Left forelimb (tissue), 1 donor: Measurements from ENCODE around the gene LRPAP1.

Experiments used
- DNase-seq: peaks from one replicate; pipeline ENCODE4 v3.0.0-alpha.2; 2018; ENCODE audit warnings: low spot score

LRPAP1 gene

DNA sequence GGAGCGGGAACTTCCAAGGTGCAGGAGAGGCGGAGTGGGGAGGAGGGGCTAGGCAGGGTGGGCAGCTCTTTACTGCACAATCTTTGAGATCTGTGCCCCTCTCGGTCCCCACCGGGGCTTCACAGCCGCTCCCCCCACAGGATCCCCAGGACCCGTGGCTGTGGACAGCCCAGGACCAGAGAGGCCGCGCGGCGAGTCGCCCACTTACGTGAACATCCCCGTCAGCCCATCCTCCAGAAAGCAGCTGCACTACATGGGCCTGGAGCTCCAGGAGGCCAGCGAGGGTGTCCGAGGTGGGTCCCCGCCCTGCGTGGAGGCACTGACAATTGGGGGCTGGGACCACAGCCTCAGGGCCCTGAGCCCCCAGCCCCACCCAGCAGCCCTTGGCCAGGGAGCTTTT, 32.1 kb downstream of the LRPAP1 start:
- no peak for DNase-seq

DNA sequence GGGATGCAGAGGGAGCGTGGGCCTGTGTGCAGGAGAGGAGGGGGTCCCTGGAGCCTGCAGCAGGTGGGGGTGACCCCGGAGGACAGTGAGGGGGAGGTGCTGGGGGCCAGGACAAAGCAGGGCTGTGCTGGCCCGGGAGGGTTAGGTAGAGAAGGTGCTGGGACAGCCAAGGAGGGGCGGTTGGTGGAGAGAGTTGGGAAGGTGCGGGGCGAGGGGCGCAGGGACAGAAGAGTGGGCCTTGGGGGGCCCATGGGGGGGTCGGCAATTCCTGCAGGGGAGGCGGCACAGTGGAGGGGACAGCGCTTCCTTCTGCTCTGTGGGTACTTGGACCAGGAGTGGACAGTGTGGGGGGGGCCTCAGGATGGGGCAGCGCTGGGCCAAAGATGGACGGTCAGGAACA, 32.5 kb downstream of the LRPAP1 start:
- no peak for DNase-seq

DNA sequence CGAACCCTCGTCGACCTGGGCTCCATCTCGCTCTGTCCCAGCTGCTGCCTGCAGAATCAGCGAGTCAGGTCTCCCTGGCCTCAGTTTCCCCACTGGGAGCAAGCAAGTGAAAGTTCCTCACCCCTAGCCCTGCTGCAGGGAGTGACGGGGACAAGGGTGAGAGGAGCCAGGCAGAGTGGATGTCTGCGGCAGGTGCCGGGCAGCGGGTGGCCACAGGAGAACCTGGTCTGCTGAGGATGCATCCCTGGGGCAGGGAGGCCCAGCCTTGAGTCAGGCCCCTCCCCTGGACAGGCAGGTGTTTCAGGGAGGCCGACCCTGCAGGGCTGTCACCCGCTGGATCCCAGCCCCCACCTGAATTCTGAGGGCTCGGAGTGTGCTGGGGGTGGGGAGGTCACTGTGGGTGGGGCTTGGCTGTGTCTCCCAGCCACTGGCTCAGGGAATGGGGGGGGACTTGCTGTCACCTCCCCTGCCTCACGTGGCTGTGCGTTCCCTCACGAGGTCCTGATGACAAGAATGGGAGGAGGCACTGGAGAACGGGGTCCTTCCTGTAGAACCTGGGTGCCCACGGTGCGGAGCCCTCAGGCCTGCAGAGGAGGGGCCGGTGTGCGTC, 33.2 kb downstream of the LRPAP1 start:
- no peak for DNase-seq

DNA sequence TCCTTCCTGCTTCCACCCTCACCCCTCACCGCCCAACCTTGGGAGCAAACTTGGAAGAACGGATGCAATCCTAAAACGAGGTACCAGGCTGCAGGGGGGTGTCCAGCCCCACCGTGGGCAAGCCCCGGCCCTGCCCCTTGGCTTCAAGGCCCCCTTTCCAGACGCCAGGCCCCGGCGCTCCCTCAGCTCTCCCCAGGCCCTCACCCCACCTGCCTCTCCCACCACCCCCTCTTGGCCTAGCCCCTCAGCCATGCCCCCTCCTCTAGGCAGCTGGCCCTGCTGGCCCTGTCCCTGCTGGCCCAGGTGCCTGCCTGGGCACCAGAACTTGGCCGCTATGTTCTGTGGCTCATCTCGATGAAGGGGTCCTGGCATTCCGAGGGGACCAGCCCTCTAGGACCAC, 33.8 kb downstream of the LRPAP1 start:
- no peak for DNase-seq

DNA sequence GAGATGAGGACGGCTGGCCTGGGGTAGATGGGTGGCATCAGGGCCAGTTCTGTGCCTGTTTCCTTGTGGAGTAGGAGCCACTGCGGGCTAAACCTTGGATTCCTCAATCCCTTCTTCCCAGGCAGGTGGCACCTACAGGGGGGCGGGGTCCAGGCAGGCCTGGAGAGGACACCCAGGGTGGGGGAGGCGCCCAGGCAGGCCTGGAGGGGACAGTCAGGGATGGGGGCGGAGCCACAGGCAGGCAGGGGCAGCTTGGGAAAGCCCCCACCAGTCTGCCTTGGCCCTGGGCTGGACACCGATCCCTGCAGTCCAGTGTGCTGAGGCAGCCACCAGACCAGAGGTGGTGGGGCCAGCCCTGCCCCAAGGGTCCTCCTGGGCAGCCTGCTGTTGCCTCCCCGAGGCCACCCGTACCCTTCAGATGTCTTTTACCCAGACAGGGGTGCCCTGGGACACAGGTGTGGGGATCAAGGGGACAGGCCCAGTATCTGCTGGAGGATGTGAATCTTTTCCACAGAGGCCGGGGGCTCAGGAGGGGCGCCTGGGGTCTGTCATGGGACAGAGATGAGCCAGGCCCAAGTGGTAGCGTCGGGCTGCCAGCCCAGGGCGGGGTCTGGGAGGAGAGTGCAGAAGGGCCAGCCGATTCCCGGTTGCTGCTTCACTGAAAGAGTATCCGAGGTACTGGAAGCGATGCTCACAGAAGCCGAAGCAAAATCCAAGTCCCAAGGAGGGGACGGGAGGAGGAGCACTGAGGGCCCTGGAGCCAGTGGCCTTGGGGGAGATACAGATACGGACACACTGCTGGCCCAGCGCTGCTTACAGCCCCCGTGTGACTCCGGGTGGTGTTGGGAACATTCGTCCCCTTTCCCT, 34.5 kb downstream of the LRPAP1 start:
- no peak for DNase-seq

DNA sequence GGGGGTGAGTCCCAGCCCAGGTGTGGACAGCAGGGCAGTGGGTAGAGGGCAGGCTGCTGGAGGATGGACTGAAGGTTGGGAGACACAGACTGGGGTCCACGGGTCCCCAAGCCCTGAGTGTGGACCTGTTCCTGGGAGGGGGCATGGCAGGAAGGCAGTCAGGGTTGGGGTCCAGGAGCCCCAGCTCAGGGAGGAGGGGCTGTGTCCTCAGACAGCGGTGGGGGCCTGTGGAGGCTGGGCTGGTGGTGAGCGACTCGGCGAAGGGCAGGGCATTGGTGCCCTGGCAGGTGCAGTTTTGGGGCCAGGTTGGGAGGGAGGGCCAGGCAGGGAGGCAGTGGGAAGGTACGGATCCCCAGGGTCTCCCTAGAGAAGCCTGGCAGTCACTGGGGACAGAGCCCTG, 35.1 kb downstream of the LRPAP1 start:
- DNase-seq = no peak

DNA sequence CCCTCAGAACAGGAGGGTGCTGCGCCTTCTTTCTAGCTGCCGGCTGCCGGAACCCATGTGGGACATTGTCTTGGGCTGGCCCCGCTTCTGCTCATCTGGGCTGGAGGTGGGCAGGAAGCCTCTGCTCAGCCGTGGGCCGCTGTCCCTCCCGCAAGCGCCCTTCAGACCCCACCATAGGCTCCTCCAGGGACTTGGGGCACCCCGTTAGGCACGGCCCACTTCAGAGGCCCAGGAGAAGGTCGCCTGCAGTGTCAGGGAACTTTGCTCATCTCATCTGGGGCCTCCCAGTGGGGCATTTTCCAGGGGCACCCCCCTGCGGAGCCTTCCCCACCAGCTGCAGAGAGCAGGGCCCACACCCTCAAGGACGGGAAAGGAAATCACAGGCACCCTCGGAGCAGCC, 36.2 kb downstream of the LRPAP1 start:
- no peak for DNase-seq

DNA sequence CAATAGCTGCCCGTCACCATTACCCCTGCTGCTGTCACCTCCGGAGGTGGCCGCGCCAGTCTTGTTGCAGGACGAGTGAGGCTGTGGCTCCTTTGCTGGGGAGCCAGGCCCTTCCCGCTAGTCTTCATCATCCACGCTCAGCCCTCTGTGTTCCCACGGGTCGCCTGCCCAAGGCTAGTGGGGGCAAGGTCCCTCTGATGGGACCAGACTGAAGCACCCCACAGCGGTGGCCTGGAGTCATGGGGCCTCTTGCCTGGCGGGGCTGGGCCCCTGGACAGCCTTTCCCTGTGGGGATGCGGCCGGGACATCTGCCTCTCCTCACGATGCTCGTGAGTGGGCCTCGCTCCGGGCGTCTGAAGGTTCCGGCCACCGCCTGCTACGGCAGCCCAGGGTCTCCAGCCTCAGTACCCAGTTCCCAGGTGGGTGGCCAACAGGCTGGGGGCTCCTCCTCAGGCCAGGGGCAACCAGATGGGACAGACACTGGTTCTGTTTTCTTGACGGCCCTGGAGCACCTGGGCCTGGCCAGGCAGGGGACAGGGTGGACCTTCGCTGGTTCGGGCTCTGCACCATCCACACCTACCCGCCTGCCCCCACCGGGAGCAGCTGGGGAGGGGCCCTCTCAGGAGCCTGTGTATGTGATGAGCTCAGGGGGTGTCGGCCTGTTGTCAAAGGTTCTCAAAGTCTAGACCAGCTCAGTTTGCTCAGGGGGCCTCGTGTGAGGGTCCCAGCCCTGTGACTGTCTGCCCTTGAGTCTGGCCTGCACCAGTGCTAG, 36.8 kb downstream of the LRPAP1 start:
- DNase-seq = no peak

DNA sequence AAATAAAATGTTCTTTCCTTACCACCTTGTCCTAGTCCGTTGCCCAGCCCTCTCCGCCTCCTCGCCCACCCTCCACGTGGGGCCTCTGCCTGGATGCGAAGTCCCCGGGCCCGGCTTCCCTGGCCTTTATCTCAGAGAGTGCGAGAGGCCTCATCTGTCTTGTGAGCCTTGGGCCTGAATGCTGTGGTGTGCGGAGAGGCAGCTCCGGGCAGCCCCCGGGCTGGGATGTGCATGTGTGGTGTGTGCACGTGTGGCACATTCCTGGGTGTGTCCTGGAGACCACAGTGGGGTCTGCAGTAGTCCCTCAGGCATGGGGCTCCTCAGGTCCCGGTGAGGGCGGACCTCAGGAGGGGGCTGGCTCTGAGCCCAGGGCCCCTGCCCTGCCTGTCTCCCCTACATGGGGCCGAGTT, 37.8 kb downstream of the LRPAP1 start:
- DNase-seq = no peak

DNA sequence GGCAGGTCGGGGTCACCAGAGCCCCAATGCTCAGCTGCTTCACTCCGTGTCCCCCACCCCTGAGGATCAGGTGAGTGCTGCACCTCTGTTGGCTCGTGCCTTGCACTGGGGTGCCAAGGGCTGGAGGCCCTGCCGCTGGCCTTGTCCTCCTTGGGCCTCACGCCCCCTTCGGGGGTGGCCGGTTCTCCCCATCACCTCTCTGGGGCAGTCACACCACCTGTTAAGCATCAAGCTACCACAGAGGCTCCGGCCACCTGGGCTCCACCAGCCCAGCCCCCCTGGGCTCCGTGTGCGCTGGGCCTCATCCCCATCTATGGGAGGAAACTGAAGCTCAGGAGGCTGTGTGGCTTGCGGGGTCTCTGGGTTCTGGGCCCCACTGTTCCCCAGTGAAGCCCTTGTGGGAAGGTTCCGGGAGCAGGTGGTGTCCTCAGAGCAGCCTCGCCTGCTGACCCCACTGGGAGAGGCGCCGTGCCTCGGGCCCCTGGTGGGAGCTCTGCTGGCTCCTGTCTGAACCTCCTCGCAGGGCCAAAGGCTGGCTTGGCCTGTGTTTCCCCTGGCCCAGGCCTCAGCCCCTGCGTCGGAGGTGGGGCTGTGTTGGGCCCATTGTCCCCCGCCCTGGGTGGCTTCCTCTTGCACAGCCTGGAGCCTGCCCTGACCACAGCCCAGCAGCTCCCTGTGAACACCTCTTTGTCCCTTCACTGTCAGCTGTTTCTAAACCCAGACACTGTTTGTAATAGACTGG, 38.3 kb downstream of the LRPAP1 start:
- DNase-seq = no peak

DNA sequence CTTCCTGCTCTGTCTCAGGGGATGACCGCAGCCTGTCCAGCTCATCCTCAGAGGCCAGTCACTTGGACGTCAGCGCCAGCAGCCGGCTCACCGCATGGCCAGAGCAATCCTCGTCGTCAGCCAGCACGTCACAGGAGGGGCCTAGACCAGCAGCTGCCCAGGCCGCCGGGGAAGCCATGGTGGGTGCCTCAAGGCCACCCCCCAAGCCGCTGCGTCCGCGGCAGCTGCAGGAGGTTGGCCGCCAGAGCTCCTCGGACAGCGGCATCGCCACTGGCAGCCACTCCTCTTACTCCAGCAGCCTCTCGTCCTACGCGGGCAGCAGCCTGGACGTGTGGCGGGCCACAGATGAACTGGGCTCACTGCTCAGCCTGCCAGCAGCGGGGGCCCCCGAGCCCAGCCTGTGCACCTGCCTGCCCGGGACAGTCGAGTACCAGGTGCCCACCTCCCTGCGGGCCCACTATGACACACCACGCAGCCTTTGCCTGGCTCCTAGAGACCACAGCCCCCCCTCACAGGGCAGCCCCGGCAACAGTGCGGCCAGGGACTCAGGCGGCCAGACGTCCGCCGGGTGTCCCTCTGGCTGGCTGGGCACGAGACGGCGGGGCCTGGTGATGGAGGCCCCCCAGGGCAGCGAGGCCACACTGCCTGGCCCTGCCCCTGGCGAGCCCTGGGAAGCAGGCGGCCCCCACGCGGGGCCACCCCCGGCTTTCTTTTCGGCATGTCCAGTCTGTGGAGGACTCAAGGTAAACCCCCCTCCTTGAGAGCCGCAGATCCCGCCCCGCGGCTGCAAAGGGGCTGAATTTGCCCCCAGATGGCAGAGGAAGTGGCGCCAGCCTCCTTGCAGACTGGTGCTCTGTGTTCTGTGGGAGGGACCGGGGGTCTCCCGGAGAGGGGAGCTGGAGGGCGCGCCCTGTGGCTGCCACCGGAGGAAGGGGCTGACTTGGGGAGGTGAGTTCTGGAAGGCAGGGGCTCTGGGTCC, 39.2 kb downstream of the LRPAP1 start:
- DNase-seq = no peak

DNA sequence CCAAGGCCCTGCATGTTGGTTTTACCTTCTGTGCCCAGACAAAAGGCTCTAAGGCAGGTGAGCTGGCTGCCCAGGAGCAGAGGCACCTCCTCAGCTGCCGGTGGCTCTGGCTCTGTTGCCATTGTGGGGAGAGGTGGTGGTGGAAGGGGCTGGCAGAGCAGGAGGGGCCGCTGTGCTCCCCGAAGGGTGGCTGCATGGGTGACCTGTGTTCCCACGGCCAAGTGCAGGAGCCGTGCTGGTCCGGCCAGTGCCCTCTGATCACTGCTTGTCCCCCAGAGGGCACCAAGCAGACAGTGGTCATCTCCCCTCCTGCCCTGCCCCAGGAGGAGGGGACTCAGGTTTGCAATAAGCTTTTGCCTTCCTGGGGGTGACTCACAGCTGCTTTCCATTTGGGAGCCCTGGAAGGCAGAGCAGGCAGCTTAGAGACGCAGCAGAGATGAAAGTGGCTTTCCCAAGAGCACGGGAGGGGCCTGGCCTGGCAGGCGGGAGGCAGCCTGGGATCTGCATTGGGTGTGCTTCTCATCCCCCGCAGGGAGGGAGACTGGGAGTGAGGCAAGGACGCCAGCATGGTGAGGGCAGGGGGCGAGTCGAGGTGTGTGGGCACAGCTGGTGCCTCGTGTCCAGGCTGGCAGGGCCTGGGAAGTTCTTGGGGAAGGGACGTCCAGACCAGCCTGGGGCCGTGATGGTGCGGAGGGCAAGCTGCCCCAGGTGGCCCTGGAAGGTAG, 40.4 kb downstream of the LRPAP1 start:
- no peak for DNase-seq

DNA sequence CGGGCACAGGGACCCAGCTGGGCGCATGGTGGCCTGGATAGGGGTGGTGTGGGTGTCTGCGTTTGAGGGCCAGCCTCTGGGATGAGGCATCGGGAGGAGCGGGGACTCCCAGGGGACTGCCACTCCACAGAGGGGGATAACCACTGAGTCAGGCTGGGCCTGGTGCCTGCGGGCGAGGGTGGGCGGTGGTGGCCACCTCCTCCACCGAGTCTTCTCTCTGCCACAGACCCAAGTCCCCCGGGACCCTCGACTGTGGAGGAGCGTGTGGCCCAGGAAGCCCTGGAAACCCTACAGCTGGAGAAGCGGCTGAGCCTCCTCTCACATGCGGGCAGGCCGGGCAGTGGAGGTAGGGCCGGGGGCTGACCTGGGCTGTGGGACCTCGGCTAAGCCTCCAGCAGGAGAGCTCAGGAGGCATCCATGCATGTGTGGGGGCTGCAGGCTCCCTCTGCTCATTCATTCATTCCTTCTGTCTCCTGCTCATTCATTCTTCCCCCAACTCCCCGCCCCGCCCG, 42.7 kb downstream of the LRPAP1 start:
- no peak for DNase-seq

DNA sequence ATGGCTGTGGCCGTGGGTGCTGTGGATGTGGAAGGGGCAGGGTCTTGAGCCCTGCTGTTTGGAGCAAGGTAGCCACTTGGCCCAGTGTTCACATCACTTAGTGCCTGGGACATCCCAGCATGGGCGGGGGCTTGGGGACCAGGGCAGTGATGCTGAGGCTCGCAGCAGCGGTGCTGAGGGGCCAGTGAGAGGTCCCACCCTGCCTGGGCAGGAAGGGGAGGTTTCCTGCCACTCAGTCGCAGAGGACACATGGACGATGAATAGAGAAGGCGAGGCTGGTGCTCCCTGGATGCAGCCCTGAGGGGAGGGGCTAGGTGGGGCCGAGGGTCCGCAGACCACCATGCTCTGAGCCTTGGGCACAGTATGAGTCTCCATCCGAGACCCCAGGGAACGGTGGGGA, 43.4 kb downstream of the LRPAP1 start:
- DNase-seq = no peak

DNA sequence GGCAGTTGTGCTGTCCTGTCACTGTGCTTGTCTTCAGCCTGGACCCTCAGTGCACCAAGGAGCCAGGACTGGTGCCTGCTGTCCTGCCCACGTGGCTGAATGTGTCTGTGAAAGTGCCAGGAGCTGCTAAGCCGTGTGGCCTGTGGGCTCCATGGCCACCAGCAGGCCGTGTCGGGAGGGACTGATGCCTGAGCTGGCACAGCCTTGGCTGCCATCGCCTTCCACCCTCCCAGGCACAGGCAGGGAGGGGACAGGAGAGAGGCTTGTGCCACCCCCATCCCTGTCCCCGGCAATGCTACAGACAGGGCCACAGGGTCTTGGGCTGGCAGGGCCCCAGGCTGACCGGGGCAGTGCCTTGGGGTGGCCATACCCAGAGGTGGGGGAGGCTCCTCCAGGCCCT, 44.4 kb downstream of the LRPAP1 start:
- no peak for DNase-seq

DNA sequence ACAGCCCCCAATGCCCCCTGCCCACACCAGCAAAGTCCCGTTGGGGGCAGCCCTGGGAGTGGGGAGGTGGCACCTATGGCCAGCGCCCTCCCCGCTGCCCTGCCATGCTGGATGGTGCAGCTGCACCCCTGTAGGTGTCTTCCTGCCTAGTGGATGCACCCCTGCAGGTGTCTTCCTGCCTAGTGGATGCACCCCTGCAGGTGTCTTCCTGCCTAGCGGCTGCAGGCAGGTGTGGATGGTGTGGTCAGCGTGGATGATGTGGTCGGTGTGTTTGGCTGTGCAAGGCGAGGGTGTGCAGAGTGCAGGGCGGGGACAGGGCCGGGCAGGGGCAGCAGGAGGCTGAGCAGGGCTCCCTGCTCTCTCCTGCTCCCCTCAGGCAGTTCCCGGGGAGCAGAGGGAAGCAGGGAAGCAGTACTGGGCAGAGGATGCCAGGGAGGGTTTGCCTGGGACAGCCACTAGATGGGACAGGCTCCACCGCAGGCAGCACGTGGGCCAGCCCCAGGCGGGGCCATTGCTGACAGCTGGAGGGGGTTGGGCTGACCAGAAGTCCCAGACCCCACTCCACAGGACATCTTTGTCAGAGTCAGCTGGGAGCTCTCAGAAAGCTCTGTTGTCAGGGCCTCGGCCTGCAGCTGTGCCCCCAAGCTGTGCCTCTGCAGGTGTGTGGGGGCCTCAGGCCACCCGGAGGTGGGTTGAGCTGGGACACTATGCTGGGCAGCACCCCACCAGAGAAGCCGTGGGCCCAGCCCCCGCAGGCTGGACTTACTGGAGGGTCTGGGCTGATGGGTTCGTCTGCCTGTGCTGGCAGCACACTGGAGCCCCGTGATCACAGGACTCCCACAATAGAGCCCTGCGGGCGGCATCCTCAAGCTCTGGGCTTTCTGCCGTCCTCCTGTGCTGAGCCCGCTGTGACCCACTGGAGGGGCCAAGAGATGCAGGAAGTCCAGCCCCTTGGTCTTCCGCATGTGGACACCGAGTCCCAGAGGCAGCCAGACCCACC, 45.4 kb downstream of the LRPAP1 start:
- no peak for DNase-seq

DNA sequence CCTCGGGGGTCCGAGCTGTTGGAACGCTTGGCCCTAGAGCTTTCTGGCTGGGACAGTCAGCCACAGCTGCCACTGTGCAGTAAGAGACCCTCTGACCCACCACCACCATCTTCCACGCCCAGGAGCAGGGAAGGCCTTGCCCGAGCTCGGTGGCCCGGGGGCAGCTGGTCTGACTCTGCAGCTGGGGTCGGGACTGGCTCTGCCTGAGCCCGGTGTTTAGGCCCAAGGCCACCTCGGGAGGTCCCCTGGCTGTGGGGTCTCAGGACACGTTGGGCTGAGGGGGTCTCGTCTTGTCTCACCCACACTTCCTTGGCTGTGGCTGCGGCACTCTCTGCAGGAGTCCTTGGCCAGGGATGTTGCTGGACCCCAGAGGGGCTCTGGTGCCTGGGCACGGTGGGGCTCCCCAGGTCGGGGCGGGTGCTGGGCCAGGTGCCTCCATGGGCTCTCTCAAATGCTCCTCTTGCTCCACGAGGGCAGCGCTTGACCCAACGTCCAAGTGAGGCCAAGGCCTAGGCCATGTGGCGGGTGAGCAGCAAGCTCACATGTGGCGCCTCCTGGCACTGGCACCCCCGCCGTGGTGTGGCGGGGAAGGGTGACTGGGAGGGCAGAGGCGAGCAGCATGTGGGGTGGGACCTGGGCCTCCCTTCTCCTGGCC, 46.2 kb downstream of the LRPAP1 start:
- DNase-seq = no peak
